Nephron (organoid): ENCODE measurements around the gene MAP7.
"Not testable (repeated sequence)": the region's sequence is repeated elsewhere in the genome, so short reads cannot be mapped to it uniquely, and the experiment has no call there.

Experiments
- H3K27ac Mint-ChIP-seq, 3 experiments: 2 replicates each; pipeline ENCODE4 v1.8.0; 2020; ENCODE audit warnings: mixed read lengths in 3 of 3, mild to moderate bottlenecking in 2 of 3, moderate library complexity in 1 of 3
- H3K27me3 Mint-ChIP-seq: 2 replicates; pipeline ENCODE4 v1.8.0; 2021; ENCODE audit warnings: low read depth, mild to moderate bottlenecking, moderate library complexity, mixed read lengths
- H3K36me3 Mint-ChIP-seq: 2 replicates; pipeline ENCODE4 v1.8.0; 2020; ENCODE audit warnings: low read depth, mixed read lengths
- H3K4me1 Mint-ChIP-seq: 2 replicates; pipeline ENCODE4 v1.8.0; 2020; ENCODE audit warnings: mixed read lengths
- H3K4me3 Mint-ChIP-seq, 3 experiments: 2 replicates each; pipeline ENCODE4 v1.8.0; 2020; ENCODE audit warnings: mild to moderate bottlenecking in 3 of 3, mixed read lengths in 3 of 3, moderate library complexity in 2 of 3
- H3K9me3 Mint-ChIP-seq: 2 replicates; pipeline ENCODE4 v1.8.0; 2020; ENCODE audit warnings: mixed read lengths
- CTCF ChIP-seq, 3 experiments: fragments of 200-600 bp; sonication (generic); IDR thresholded peaks; one replicate each; pipeline ENCODE4 v1.5.0; 2021; ENCODE audit warnings: antibody characterized with exemption in 3 of 3; ENCODE audit not compliant: unreplicated experiment in 3 of 3

Gene MAP7

GRCh38 chr6:136592930-136593673 lies 42.9 kb upstream of the MAP7 start:
- peaks cover 21% of the 10 kb centered on the region for H3K36me3 Mint-ChIP-seq
- H3K4me1 Mint-ChIP-seq, result no peaks in the 10 kb centered on the region
- TF ChIP-seq CTCF (IDR thresholded peaks at IDR 0.05; ENCODE audit: unreplicated experiment in 3 of 3), result no peak
- H3K4me3 Mint-ChIP-seq, result no peak overlapping the region
- no peak overlapping the region for H3K27ac Mint-ChIP-seq
- H3K9me3 Mint-ChIP-seq, result no peaks in the 10 kb centered on the region
- H3K27me3 Mint-ChIP-seq, result no peaks in the 10 kb centered on the region

GRCh38 chr6:136591617-136592016 lies 41.4 kb upstream of the MAP7 start:
- Mint-ChIP-seq H3K4me1 (no peaks in the 10 kb centered on the region), H3K27ac (no peak overlapping the region), H3K36me3 (peaks cover 21% of the 10 kb centered on the region), H3K9me3 (no peaks in the 10 kb centered on the region), H3K27me3 (no peaks in the 10 kb centered on the region), H3K4me3 (no peak overlapping the region)
- no peak for TF ChIP-seq CTCF (IDR thresholded peaks at IDR 0.05; ENCODE audit: unreplicated experiment in 3 of 3)

- H3K9me3 Mint-ChIP-seq, H3K4me3 Mint-ChIP-seq, H3K4me1 Mint-ChIP-seq, H3K27ac Mint-ChIP-seq, H3K27me3 Mint-ChIP-seq: not testable (repeated sequence)
- peaks cover 21% of the 10 kb centered on the region for H3K36me3 Mint-ChIP-seq
Measured at GRCh38 chr6:136590846-136591245, 40.6 kb upstream of the MAP7 start.

- Mint-ChIP-seq H3K27ac (no peak overlapping the region), H3K4me3 (no peak overlapping the region), H3K36me3 (peaks cover 32% of the 10 kb centered on the region), H3K4me1 (no peaks in the 10 kb centered on the region), H3K27me3 (no peaks in the 10 kb centered on the region), H3K9me3 (no peaks in the 10 kb centered on the region)
- no peak for TF ChIP-seq CTCF (IDR thresholded peaks at IDR 0.05; ENCODE audit: unreplicated experiment in 3 of 3)
Measured at GRCh38 chr6:136587527-136587926, 37.3 kb upstream of the MAP7 start.

- no peak for TF ChIP-seq CTCF (IDR thresholded peaks at IDR 0.05; ENCODE audit: unreplicated experiment in 3 of 3)
- Mint-ChIP-seq H3K36me3 (peaks cover 32% of the 10 kb centered on the region), H3K4me3 (no peak overlapping the region), H3K27me3 (no peaks in the 10 kb centered on the region), H3K27ac (no peak overlapping the region), H3K4me1 (no peaks in the 10 kb centered on the region), H3K9me3 (no peaks in the 10 kb centered on the region)
Measured at GRCh38 chr6:136586295-136586694, 36.1 kb upstream of the MAP7 start.

- H3K36me3 Mint-ChIP-seq, result peaks cover 25% of the 10 kb centered on the region
- H3K4me1 Mint-ChIP-seq, H3K4me3 Mint-ChIP-seq, H3K27me3 Mint-ChIP-seq, H3K27ac Mint-ChIP-seq, H3K9me3 Mint-ChIP-seq: not testable (repeated sequence)
Measured at GRCh38 chr6:136585523-136585922, 35.3 kb upstream of the MAP7 start.

GRCh38 chr6:136584290-136584689 lies 34.1 kb upstream of the MAP7 start:
- H3K27ac Mint-ChIP-seq, H3K4me1 Mint-ChIP-seq, H3K27me3 Mint-ChIP-seq, H3K9me3 Mint-ChIP-seq, H3K4me3 Mint-ChIP-seq: not testable (repeated sequence)
- H3K36me3 Mint-ChIP-seq, result peaks cover 22% of the 10 kb centered on the region
